CD4-positive, alpha-beta T cell treated with Interleukin-6 at 100 ng/mL for 8 hours (primary cell): ENCODE data around the gene POSTN.

ENCODE experiments used
- DNase-seq: peaks from one replicate; pipeline ENCODE4 v3.0.0-alpha.2; 2020; ENCODE audit warnings: mixed read lengths, low spot score

Gene POSTN, protein sequence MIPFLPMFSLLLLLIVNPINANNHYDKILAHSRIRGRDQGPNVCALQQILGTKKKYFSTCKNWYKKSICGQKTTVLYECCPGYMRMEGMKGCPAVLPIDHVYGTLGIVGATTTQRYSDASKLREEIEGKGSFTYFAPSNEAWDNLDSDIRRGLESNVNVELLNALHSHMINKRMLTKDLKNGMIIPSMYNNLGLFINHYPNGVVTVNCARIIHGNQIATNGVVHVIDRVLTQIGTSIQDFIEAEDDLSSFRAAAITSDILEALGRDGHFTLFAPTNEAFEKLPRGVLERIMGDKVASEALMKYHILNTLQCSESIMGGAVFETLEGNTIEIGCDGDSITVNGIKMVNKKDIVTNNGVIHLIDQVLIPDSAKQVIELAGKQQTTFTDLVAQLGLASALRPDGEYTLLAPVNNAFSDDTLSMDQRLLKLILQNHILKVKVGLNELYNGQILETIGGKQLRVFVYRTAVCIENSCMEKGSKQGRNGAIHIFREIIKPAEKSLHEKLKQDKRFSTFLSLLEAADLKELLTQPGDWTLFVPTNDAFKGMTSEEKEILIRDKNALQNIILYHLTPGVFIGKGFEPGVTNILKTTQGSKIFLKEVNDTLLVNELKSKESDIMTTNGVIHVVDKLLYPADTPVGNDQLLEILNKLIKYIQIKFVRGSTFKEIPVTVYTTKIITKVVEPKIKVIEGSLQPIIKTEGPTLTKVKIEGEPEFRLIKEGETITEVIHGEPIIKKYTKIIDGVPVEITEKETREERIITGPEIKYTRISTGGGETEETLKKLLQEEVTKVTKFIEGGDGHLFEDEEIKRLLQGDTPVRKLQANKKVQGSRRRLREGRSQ

DNA sequence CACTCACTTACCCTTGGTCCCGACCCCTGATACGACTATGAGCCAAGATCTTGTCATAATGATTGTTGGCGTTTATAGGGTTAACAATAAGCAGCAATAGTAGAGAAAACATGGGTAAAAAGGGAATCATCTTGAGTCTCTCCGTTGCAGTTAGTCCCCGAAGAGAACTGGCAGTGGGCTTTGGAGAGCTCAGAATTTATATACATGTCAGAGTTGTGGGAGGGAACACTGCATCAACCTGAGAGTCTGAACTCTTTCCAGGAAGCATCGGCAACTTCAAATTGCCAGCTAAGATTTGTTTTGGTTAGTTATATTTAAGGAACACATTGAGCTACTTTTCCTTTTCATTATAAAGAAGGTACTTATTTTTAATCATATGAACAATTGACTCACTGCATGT lies at the start of gene POSTN:
POSTN (minus strand) TSS at position 172 of the 400 bp plus-strand sequence; CDS start at position 130, 42 bp downstream.
- no peak for DNase-seq

DNA sequence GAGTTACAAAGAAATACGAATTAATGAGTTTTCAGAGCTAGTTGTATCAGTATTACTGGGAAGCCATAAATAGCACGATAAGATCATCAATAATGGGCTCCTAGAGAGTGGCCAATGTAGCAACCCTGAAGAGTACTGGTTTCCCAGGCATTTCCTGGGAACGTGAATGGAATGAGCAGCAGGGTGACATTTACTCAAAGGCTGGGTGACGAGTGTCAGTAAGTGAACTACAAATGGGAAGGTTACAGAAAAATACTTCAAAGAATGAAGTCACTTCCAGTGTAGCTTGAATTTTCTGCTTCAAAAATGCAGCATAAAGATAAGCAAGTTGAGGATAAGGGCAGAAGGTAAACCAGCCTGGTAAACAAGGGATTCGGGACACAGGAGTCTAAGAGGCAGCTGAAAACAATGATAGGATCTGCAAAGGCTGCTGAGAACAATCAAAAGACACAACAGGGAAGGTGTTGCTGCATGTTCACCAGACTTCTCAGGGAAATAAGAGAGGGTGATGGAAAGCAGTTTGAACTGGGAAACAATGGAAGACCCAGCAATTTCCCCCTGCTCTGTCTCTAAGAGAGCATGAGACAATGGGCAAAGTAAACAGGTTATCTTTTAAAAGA lies 48.6 kb upstream of the POSTN start:
- DNase-seq, result no peak

DNA sequence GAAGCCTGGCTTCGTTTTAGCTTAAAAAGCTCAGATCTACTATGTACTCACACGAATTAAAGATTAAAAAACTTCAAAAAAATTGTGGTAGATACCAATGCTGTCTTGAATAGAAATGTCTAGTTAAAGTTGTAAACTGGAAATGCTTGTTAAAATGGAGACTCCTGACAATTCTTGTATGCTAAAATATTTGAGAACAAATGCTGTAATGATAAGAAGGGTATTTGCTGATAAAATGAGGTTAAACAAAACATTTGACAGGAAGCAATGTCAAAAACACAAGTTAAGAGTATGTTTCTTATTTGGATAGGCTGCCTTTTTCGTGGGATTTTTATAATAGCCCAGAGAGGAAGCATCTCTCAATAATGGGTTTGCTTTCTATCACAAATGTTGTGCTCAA lies 48.0 kb upstream of the POSTN start:
- no peak for DNase-seq

DNA sequence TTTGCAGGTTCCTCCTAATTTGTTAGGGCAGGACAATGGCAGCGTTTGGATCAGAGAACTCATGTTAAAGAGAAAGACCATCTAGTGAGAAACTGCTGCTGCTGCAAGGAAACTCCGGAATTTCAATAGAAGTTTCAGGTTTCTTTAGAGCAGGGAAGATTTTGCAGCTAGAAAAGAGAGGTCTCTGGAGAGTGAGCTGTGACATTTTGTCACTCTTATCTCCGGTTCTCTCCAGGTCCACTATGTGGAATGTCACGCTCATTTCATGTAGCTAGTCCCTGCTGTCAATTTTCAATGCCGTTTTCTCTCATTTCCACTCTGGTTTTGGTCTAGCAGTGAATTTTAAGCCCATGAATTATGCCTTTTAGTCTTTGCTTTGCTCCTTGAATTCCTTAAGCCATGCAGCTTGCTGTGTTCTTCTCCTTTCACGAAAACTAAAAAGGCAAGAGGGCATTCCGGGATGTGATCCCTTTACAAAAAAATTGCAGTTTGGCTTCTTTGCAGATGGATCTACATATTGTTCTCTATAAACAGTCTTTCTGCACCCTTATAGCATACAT lies 46.7 kb upstream of the POSTN start:
- no peak for DNase-seq

DNA sequence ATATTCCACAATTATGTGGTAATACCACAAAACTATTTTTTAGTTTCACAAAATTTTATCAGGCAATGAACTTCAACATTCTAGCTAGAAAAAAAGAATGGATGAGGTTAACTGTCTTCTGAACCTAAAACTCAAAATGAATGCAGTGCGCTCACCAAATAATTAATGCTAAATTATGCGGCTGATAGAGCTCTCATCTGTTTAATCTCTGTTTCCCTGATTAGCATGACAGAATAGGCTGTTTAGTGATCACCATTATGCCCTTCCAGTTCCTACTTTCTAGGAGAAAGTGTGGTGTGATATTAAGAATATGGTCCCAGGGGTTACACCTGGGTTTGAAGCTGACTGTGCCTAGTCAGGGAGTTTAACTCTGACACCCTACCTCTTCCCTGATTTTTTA lies 42.8 kb upstream of the POSTN start:
- no peak for DNase-seq

- no peak for DNase-seq
Observed at GRCh38 chr13:37640499-37640898, 41.9 kb upstream of the POSTN start.

GRCh38 chr13:37636701-37637100 lies 38.1 kb upstream of the POSTN start:
- no peak for DNase-seq

GRCh38 chr13:37632294-37632693 lies 33.7 kb upstream of the POSTN start:
- no peak for DNase-seq

GRCh38 chr13:37627428-37627827 lies 28.9 kb upstream of the POSTN start:
- no peak for DNase-seq

GRCh38 chr13:37621811-37622361 lies 23.3 kb upstream of the POSTN start:
- DNase-seq, result no peak

DNA sequence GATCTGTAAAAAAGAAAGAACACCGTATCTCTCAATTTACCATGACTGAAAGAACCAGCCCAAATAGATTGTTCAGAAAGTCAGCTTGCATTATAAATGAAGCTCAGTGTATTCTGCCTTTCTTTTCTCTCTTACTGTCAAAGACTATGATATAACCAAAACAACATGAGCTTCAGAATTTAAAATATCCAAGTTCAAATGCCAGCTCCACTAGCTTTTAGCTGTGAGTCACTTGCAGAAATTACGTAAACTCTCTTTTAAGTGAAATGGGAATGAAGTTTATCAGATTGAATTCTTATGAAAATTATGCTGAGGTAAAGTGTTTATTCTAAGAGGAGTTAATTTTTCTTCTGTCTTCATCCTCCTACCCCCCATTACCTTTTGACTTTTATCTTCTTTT lies 20.0 kb upstream of the POSTN start:
- DNase-seq, result no peak

DNA sequence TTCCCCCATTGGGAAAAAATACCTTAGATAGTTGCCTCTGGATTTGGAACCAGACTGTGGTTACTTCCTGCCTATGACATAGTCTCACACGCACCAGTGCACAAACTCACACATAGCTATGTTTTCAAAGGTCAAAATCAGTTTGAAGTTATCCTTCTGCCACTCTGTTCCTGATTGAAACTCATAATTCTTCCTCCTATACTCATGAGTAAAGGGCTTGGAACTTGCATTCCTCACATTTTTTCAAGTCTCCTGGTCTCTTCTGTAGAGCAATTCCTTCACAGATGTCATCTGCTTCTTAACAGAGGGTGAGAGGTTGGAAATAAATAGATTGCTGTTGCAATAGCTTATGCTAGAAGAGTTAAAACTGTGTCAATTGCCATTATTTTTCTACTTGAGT lies 18.6 kb upstream of the POSTN start:
- DNase-seq, result no peak

DNA sequence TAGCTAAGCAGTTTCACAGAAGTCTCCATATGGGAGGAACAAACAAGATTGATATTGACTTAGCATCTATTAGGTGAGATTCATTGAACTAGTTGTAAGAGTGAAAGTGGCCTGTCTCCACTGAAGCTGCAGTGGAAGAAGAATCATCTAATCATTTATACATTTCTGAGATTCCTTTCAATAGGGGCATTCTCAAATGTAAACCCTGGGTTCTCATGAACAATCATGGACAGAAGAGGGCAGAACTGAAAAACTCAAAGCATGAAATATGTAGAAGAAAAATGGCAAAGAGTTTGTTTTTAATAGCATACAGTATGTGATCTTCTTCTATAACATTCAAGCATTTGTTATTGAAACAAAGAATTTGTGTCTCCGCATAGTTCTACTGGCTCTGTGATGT lies 17.6 kb upstream of the POSTN start:
- no peak for DNase-seq

DNA sequence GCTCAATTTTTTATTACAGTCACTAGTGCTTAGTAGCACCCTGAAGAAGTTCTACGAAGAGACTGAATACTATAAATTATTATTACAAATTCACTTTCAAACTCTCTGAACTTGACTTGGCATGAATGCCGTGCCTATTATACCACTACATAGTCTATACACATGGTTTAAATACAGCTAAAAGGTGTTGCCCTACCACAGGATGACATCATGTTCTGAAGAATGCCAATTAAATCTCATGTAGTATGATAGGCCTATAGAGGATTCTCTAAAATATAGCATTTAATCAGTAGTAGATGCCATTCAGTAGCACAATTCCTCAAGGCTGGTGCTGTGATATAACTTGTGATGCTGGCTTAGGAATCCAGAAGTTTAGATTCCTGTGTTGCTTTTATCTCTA lies 16.7 kb upstream of the POSTN start:
- no peak for DNase-seq

DNA sequence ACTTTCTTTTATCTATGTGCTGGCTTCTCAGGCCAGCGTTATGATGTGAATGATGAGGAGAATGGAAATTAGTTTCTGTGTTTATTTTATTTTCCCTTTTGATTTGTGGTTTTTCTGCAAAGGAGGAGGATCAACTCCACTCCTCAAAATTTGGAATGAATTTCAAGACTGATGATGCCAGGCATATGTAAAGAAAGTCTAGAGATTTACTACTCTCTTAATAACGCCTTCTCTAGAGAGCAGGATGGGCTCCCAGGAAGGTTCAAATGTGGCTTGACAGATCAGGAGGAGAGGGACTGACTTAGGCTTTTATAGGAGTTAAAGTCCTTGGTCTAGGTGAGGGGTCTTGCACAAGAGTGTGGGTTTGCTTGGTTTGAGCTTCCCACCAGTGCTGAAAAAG lies 15.1 kb upstream of the POSTN start:
- no peak for DNase-seq

DNA sequence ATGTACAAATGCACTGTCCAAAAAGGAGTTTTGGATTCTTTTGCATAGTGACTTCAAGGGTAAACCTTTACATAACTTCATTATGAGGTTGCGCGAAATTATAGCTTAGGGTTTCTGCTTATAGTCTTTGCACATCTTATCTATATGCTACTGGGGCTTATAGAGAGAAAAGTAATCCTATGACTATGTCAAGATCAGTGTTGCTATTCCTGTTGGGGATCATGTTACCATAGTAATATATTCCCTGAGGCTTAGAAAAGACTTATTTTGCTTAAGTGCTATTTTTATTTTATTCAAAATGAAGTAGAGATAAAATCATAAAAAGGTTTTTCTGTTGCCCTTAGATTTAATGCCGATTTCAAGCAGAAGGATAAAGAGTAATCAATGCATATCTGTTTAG lies 14.7 kb upstream of the POSTN start:
- DNase-seq, result no peak

- DNase-seq, result no peak
Observed at GRCh38 chr13:37608750-37609339, 10.3 kb upstream of the POSTN start.

DNA sequence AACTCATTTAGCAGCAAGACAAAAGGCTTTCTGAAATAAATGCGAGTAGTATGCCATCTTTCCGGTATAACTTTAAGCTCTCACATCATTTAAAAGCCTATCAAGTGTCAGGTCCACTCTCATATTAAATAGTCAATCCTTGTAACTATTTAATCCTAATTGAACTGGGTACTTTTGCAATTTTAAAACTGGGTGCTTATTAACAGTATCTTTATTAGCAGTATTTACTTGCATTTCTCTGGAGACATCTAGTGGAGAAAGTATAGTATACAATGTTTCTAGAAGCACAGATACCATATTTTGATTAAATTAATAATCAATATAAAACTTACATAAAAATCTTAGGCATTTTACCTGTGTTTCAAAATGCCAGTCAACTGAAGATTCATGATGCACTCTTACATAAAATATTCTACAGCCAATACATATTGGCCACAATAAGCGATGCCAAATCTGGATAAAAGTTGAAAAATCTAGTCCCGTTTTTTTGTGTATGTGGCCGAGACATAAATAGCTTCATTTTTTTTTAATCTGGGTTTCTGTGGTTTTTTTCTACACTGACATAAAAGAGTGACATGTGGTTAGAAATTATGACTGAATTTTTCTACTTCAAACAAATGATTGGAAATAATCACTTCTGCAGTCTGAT lies 4.3 kb upstream of the POSTN start:
- no peak for DNase-seq

GRCh38 chr13:37601648-37602440 lies 3.3 kb upstream of the POSTN start:
- no peak for DNase-seq

- DNase-seq, result no peak
Observed at GRCh38 chr13:37599519-37599918, 951 bp upstream of the POSTN start.
